ENCODE data around the gene IL21R.

IL21R gene

DNA sequence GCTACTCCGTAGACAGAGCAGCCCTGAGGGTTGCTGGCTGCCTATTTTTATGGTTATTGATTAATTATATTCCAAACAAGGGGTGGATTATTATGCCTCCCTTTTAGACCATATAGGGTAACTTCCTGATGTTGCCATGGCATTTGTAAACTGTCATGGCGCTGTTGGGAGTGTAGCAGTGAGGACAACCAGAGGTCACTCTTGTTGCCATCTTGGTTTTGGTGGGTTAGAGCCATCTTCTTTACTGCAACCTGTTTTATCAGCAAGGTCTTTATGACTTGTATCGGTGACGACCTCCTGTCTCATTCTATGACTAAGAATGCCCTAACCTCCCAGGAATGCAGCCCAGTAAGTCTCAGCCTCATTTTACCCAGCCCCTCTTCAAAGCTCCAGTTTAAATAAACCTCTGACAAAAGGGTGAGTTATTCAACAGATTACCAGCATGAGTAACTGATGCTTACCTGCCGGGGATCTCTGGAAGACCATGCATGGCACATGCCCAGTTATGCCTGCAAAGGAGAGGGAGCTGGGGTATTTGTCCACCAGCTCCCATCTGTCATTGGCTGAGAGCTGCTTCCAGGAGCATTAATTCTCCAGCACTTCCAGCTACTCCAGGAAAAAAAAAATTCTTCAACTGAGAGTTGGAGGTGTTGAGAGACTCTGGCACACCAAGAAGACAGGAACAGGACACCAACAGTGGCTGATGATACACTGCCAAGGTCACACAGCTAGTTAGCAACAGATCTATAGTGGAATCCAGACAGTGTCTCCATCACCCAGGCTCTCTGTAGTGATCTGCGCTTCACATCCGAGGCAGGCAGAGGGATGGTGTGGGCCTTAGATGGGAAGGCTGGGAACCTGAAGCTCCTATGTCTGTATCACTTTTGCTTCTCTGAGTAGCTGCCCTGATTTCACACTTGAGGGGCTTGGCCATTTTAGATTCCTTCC is 36.6 kb upstream of the IL21R start:
- Histone ChIP-seq H3K27me3 (ENCODE audit: insufficient read depth, poor library complexity, severe bottlenecking) (no peaks in the 10 kb centered on the region), H3K4me3 (replicated peaks; ENCODE audit: insufficient read depth, low read length) (no peak overlapping the region), H3K27ac (replicated peaks) (no peak overlapping the region)
- no peak for TF ChIP-seq GABPA (IDR thresholded peaks at IDR 0.05; ENCODE audit: low read depth)
- TF ChIP-seq, protein P1, sequence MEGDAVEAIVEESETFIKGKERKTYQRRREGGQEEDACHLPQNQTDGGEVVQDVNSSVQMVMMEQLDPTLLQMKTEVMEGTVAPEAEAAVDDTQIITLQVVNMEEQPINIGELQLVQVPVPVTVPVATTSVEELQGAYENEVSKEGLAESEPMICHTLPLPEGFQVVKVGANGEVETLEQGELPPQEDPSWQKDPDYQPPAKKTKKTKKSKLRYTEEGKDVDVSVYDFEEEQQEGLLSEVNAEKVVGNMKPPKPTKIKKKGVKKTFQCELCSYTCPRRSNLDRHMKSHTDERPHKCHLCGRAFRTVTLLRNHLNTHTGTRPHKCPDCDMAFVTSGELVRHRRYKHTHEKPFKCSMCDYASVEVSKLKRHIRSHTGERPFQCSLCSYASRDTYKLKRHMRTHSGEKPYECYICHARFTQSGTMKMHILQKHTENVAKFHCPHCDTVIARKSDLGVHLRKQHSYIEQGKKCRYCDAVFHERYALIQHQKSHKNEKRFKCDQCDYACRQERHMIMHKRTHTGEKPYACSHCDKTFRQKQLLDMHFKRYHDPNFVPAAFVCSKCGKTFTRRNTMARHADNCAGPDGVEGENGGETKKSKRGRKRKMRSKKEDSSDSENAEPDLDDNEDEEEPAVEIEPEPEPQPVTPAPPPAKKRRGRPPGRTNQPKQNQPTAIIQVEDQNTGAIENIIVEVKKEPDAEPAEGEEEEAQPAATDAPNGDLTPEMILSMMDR (IDR thresholded peaks at IDR 0.05; ENCODE audit: insufficient read depth, low read length) = no peak
- TF ChIP-seq, protein P2, sequence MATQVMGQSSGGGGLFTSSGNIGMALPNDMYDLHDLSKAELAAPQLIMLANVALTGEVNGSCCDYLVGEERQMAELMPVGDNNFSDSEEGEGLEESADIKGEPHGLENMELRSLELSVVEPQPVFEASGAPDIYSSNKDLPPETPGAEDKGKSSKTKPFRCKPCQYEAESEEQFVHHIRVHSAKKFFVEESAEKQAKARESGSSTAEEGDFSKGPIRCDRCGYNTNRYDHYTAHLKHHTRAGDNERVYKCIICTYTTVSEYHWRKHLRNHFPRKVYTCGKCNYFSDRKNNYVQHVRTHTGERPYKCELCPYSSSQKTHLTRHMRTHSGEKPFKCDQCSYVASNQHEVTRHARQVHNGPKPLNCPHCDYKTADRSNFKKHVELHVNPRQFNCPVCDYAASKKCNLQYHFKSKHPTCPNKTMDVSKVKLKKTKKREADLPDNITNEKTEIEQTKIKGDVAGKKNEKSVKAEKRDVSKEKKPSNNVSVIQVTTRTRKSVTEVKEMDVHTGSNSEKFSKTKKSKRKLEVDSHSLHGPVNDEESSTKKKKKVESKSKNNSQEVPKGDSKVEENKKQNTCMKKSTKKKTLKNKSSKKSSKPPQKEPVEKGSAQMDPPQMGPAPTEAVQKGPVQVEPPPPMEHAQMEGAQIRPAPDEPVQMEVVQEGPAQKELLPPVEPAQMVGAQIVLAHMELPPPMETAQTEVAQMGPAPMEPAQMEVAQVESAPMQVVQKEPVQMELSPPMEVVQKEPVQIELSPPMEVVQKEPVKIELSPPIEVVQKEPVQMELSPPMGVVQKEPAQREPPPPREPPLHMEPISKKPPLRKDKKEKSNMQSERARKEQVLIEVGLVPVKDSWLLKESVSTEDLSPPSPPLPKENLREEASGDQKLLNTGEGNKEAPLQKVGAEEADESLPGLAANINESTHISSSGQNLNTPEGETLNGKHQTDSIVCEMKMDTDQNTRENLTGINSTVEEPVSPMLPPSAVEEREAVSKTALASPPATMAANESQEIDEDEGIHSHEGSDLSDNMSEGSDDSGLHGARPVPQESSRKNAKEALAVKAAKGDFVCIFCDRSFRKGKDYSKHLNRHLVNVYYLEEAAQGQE (IDR thresholded peaks at IDR 0.05; ENCODE audit: insufficient replicate concordance, low read depth) = no peak
- no peak for TF ChIP-seq POLR2AphosphoS5 (IDR thresholded peaks at IDR 0.05; ENCODE audit: low read depth)
- no peak for TF ChIP-seq SPI1 (IDR thresholded peaks at IDR 0.05; ENCODE audit: borderline replicate concordance, low read depth)
- no peak for DNase-seq (ENCODE audit: low read depth in 1 of 2, low spot score in 1 of 2)

DNA sequence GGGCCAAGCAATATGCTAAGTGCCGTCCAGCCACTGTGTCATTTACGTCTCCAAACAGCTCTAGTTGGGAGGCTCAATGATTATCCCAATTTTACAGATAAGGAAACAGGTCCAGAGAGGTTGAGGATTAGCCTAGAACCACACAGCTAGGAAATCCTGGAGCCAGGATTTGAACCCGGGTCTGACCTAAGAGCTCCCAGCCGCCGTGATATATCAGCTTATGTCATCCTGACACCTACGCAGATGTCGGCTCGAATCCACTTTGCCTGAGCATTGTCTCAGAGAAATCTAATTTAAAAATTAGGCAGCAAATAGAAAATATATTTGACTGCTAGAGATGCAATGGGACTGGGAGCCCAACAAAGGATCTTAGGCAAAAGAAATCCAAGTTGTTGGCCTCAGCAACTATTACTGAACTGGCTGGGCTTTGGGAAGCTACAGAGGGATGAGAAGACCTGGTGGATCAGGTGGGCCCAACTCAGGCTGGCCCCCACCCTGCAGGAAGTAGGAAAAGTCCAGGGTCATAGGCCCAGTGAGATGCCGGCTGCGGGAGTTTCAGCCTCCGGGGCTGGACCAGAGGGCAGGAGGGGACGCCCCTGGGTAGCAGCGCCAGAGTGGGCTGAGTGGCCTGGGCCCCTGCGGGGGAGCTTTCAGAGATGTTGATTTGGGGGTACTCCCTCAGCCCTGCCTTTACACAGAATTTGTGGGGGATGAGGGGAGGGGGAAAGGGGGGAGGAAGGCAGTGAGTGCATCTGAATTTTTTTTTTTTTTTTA is 35.1 kb upstream of the IL21R start:
- Histone ChIP-seq H3K4me3 (replicated peaks; ENCODE audit: insufficient read depth, low read length) (no peak overlapping the region), H3K27me3 (ENCODE audit: insufficient read depth, poor library complexity, severe bottlenecking) (no peaks in the 10 kb centered on the region), H3K27ac (replicated peaks) (peak overlapping the region; percentile 50)
- no peak for TF ChIP-seq GABPA (IDR thresholded peaks at IDR 0.05; ENCODE audit: low read depth)
- TF ChIP-seq, protein P1 (IDR thresholded peaks at IDR 0.05; ENCODE audit: insufficient read depth, low read length) = no peak
- TF ChIP-seq POLR2AphosphoS5 (IDR thresholded peaks at IDR 0.05; ENCODE audit: low read depth) = no peak
- no peak for TF ChIP-seq SPI1 (IDR thresholded peaks at IDR 0.05; ENCODE audit: borderline replicate concordance, low read depth)
- TF ChIP-seq, protein P2 (IDR thresholded peaks at IDR 0.05; ENCODE audit: insufficient replicate concordance, low read depth) = no peak
- DNase-seq (ENCODE audit: low read depth in 1 of 2, low spot score in 1 of 2) = no peak

DNA sequence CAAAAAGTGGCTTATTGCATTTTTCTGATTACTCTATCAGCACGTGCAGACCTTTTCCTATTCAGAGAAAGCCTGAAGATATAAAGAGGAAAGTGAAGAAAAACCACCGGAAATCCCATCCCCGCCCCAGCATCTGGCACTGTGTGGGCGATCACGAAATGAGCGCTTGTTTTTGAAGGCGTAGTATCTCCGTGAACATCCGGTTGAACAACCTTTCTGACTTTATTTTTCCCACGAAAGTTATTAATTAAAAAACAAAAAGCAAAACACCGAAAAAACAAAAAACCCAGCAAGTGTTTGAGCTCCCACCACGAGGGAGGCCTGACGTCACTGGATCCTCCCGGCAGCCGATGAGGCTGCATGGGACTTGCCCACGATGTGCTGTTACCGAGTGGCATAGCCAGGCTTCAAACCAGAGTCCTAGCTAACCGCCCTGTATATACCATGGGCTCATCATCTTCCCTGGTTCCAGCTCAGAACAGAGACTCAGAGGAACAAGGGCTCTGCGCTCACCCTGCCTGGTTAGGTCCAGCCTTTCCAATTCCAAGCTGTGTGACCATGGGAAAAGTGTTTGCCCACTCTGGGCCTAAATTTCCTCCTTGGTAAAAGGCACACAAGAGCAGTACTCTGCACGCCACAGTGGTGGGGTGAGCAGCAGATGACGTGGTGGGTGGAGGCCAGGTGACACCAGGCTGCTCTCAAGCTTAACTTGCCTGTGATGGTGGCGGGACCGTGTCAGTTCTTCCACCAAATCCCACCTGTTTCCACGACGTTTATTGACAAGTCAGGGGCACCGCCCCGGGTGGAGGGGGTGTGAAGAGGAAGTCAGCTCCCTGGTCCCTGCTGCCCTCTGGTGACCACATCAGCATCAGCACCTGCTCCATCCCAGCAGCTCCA is 34.3 kb upstream of the IL21R start:
- peak overlapping the region; percentile 14 for H3K4me3 ChIP-seq (replicated peaks; ENCODE audit: insufficient read depth, low read length)
- no peak; the same call in 1 of the 2 replicates for TF ChIP-seq GABPA (IDR thresholded peaks at IDR 0.05; ENCODE audit: low read depth)
- TF ChIP-seq, protein P1 (IDR thresholded peaks at IDR 0.05; ENCODE audit: insufficient read depth, low read length) = peak; percentile 66
- TF ChIP-seq, protein P2 (IDR thresholded peaks at IDR 0.05; ENCODE audit: insufficient replicate concordance, low read depth) = no peak
- TF ChIP-seq SPI1 (IDR thresholded peaks at IDR 0.05; ENCODE audit: borderline replicate concordance, low read depth) = peak; percentile 62; the same call in 1 of the 2 replicates
- peak; percentile 21 for TF ChIP-seq POLR2AphosphoS5 (IDR thresholded peaks at IDR 0.05; ENCODE audit: low read depth)
- peak overlapping the region; percentile 50 for H3K27ac ChIP-seq (replicated peaks)
- peak; percentile 75 to 83 for DNase-seq (ENCODE audit: low read depth in 1 of 2, low spot score in 1 of 2)
- H3K27me3 ChIP-seq (ENCODE audit: insufficient read depth, poor library complexity, severe bottlenecking) = no peaks in the 10 kb centered on the region
